HUES48 (cell line): Measurements from ENCODE around the gene SIRT7.

Source experiments
- H3K27ac ChIP-seq: one replicate; pipeline ENCODE4 v1.7.0; 2013; ENCODE audit warnings: low read depth, low read length, inconsistent platforms
- H3K27me3 ChIP-seq: 2 replicates; pipeline ENCODE4 v1.6.1; 2013; ENCODE audit warnings: mild to moderate bottlenecking, low read length; ENCODE audit not compliant: control insufficient read depth, insufficient read depth
- H3K36me3 ChIP-seq: 2 replicates; pipeline ENCODE4 v1.6.1; 2013; ENCODE audit warnings: low read length; ENCODE audit not compliant: control insufficient read depth, insufficient read depth
- H3K4me1 ChIP-seq: 2 replicates; pipeline ENCODE4 v1.6.1; 2013; ENCODE audit warnings: mild to moderate bottlenecking, low read length; ENCODE audit not compliant: control insufficient read depth, insufficient read depth
- H3K4me3 ChIP-seq: 2 replicates; pipeline ENCODE4 v1.5.1; 2013; ENCODE audit warnings: mild to moderate bottlenecking, low read depth, low read length
- H3K9ac ChIP-seq: 2 replicates; pipeline ENCODE4 v1.6.1; 2013; ENCODE audit warnings: mild to moderate bottlenecking, low read depth, low read length, moderate library complexity
- H3K9me3 ChIP-seq: 2 replicates; pipeline ENCODE4 v1.6.1; 2013; ENCODE audit warnings: low read length; ENCODE audit not compliant: control insufficient read depth, insufficient read depth

SIRT7 gene

GRCh38 chr17:81951785-81952684 is 34.1 kb upstream of the SIRT7 start:
- H3K27me3 ChIP-seq, result peaks cover 9% of the 10 kb centered on the region; the same call in 1 of the 2 replicates
- no peak overlapping the region for H3K27ac ChIP-seq
- H3K4me3 ChIP-seq, result no peak overlapping the region
- no peaks in the 10 kb centered on the region for H3K9me3 ChIP-seq
- no peaks in the 10 kb centered on the region for H3K4me1 ChIP-seq
- H3K36me3 ChIP-seq, result no peaks in the 10 kb centered on the region
- no peak overlapping the region for H3K9ac ChIP-seq

GRCh38 chr17:81950501-81950900 is 32.5 kb upstream of the SIRT7 start:
- Histone ChIP-seq H3K9ac (no peak overlapping the region), H3K27ac (no peak overlapping the region), H3K27me3 (no peaks in the 10 kb centered on the region), H3K4me3 (no peak overlapping the region), H3K36me3 (no peaks in the 10 kb centered on the region), H3K4me1 (no peaks in the 10 kb centered on the region), H3K9me3 (no peaks in the 10 kb centered on the region)

- Histone ChIP-seq H3K27me3 (0 out of 2 replicates have a peak, but pooled peaks cover 3% of the 10 kb centered on the region), H3K36me3 (no peaks in the 10 kb centered on the region), H3K27ac (no peak overlapping the region), H3K9me3 (no peaks in the 10 kb centered on the region), H3K4me1 (no peaks in the 10 kb centered on the region), H3K9ac (no peak overlapping the region), H3K4me3 (no peak overlapping the region)
These were observed 30.8 kb upstream of the SIRT7 start for GRCh38 chr17:81948635-81949378.

- H3K4me1 ChIP-seq, result 0 out of 2 replicates have a peak, but pooled peaks cover 1% of the 10 kb centered on the region
- no peak within 1 kb of the TSS for H3K4me3 ChIP-seq
- no peak within 1 kb of the TSS for H3K9ac ChIP-seq
- H3K36me3 ChIP-seq, result no peaks in the 10 kb centered on the region
- H3K27me3 ChIP-seq, result 0 out of 2 replicates have a peak, but pooled peaks cover 3% of the 10 kb centered on the region
- H3K27ac ChIP-seq, result no peak within 1 kb of the TSS
- H3K9me3 ChIP-seq, result no peaks in the 10 kb centered on the region
These were observed 29.2 kb upstream of the SIRT7 start, which contains the start of gene MYADML2 for GRCh38 chr17:81947189-81947588. TSS of gene MYADML2 (minus strand) at chr17:81947233. CDS start at chr17:81941741, 5,492 bp downstream.

- Histone ChIP-seq H3K27me3 (0 out of 2 replicates have a peak, but pooled peaks cover 3% of the 10 kb centered on the region), H3K27ac (no peak overlapping the region), H3K4me1 (peaks cover 11% of the 10 kb centered on the region), H3K9me3 (no peaks in the 10 kb centered on the region), H3K9ac (no peak overlapping the region), H3K36me3 (no peaks in the 10 kb centered on the region), H3K4me3 (no peak overlapping the region)
These were observed 26.9 kb upstream of the SIRT7 start for GRCh38 chr17:81944858-81945257.

GRCh38 chr17:81942167-81942553 is 24.2 kb upstream of the SIRT7 start:
- 0 out of 2 replicates have a peak, but pooled peaks cover 3% of the 10 kb centered on the region for H3K27me3 ChIP-seq
- H3K4me1 ChIP-seq, result peaks cover 11% of the 10 kb centered on the region
- H3K9me3 ChIP-seq, result no peaks in the 10 kb centered on the region
- H3K36me3 ChIP-seq, result no peaks in the 10 kb centered on the region
- H3K9ac ChIP-seq, result no peak overlapping the region
- H3K27ac ChIP-seq, result no peak overlapping the region
- no peak overlapping the region for H3K4me3 ChIP-seq

GRCh38 chr17:81941484-81942166 is 23.6 kb upstream of the SIRT7 start:
- no peak overlapping the region for H3K9ac ChIP-seq
- no peak overlapping the region for H3K27ac ChIP-seq
- no peaks in the 10 kb centered on the region for H3K9me3 ChIP-seq
- H3K4me1 ChIP-seq, result peaks cover 11% of the 10 kb centered on the region
- no peaks in the 10 kb centered on the region for H3K36me3 ChIP-seq
- H3K27me3 ChIP-seq, result 0 out of 2 replicates have a peak, but pooled peaks cover 3% of the 10 kb centered on the region
- H3K4me3 ChIP-seq, result no peak overlapping the region

GRCh38 chr17:81940538-81941483 is 22.8 kb upstream of the SIRT7 start:
- Histone ChIP-seq H3K36me3 (no peaks in the 10 kb centered on the region), H3K27me3 (0 out of 2 replicates have a peak, but pooled peaks cover 3% of the 10 kb centered on the region), H3K4me3 (no peak overlapping the region), H3K4me1 (peaks cover 11% of the 10 kb centered on the region), H3K27ac (no peak overlapping the region), H3K9me3 (no peaks in the 10 kb centered on the region), H3K9ac (no peak overlapping the region)

- no peak overlapping the region for H3K9ac ChIP-seq
These were observed 22.0 kb upstream of the SIRT7 start for GRCh38 chr17:81939881-81940385.

GRCh38 chr17:81939218-81939617 is 21.2 kb upstream of the SIRT7 start:
- no peaks in the 10 kb centered on the region for H3K9me3 ChIP-seq
- no peaks in the 10 kb centered on the region for H3K27me3 ChIP-seq
- H3K27ac ChIP-seq, result no peak overlapping the region
- H3K4me1 ChIP-seq, result peaks cover 11% of the 10 kb centered on the region
- no peak overlapping the region for H3K4me3 ChIP-seq
- no peak overlapping the region for H3K9ac ChIP-seq
- H3K36me3 ChIP-seq, result peaks cover 12% of the 10 kb centered on the region

More at GRCh38 chr17:81939881-81940385, 22.0 kb upstream of the SIRT7 start:
- Histone ChIP-seq H3K4me3 (no peak overlapping the region), H3K27me3 (0 out of 2 replicates have a peak, but pooled peaks cover 3% of the 10 kb centered on the region), H3K36me3 (peaks cover 5% of the 10 kb centered on the region), H3K9me3 (no peaks in the 10 kb centered on the region), H3K27ac (no peak overlapping the region), H3K4me1 (peaks cover 11% of the 10 kb centered on the region)
